ENCODE data around the gene HNRNPUL1. TPM values are rescaled to one million over a fixed set of nuclear protein-coding genes. Genes with fewer than 3 reads are reported as not detected.

The HNRNPUL1 gene
- total and polyA plus RNA-seq, 2 donors (not counting 3 experiments of a cell fraction or from before 2014, with no cell fraction given), result 83.2 to 261 TPM

DNA sequence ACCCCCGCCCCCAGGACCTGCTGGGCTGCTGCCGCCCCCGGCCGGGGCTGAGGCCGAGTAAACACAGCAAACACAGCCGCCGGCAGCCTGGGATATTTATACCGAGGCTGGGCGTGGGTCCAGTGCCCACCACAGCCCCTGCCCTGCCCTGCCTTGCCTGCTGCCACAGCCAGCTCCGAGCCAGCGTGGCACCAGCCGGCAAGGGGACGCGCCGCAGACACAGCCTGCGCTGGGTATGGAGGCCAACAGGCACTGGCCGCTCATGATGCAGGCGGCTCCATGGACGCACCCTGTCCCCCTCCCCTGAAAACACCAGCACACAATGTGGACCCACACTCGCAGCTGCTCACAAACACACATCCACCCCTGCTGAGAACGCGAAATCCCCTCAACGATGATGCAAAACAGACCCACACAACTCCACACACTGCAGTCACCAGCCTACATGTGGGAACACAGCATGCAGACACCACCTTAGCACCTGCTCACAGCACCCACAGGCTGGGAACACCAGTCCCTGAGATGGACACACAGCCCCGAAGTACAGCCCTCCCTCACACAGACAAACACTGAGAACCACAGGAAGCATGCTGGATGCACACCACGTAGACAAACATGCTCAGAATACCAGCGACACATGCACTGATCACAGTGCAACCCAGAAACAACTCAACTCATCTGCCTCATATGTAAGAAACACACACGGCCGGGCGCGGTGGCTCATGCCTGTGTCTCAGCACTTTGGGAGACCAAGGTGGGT is 62.0 kb downstream of the HNRNPUL1 start:
- no peaks in the 10 kb centered on the region for H3K27me3 ChIP-seq (ENCODE audit: control insufficient read depth in 2 of 2, insufficient read depth in 2 of 2, low read length in 2 of 2)
- peak overlapping the region in 1 of 3 experiments; percentile 12 for H3K4me3 ChIP-seq (replicated peaks in 1 of 3; ENCODE audit: insufficient read depth in 1 of 3, low read depth in 1 of 3, low read length in 3 of 3)
- peak overlapping the region; percentile 100 for H3K27ac ChIP-seq (ENCODE audit: insufficient read depth, low read depth, low read length)
- DNase-seq (ENCODE audit: low read depth, low spot score), result peak; percentile 87
- H3K9me3 ChIP-seq (replicated peaks; ENCODE audit: control insufficient read depth, insufficient read depth, low read length), result no peaks in the 10 kb centered on the region
- no peaks in the 10 kb centered on the region for H3K9me1 ChIP-seq (replicated peaks; ENCODE audit: control insufficient read depth, extremely low read depth, insufficient read depth, low read length)
- FAIRE-seq, result peak; percentile 72
- ChIA-PET POLR2A (no interaction called here), CTCF (interaction anchor here (1.7 to 3.9 kb wide), 3 partner anchors 16 to 106 kb away, joined by 4 to 40 read pairs (median 5); partner anchors contain the start of genes CCDC97 and TGFB1)
- H3K79me2 ChIP-seq (ENCODE audit: control insufficient read depth, insufficient read depth, low read length), result peaks cover 9% of the 10 kb centered on the region
- TF ChIP-seq, protein P1, sequence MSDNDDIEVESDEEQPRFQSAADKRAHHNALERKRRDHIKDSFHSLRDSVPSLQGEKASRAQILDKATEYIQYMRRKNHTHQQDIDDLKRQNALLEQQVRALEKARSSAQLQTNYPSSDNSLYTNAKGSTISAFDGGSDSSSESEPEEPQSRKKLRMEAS (IDR thresholded peaks at IDR 0.05; ENCODE audit: insufficient read depth, insufficient read length), result no peak
- TF ChIP-seq POLR2A (IDR thresholded peaks at IDR 0.05; ENCODE audit: low read depth, low read length), result no peak
- no peak for TF ChIP-seq FOS (IDR thresholded peaks at IDR 0.05; ENCODE audit: borderline replicate concordance, insufficient read depth, low read length)
- H3K4me1 ChIP-seq (ENCODE audit: control insufficient read depth, extremely low read depth, insufficient read depth, low read length), result peaks cover 71% of the 10 kb centered on the region
- intact Hi-C loops (cut with micrococcal nuclease), result loop anchor here (1.0 kb wide), 1 partner anchor 153 kb away; no protein-coding TSS in a partner anchor
- peak overlapping the region; percentile 93 for H3K9ac ChIP-seq (replicated peaks; ENCODE audit: extremely low read depth, insufficient read depth, low read length)
- peaks cover 4 to 19% of the 10 kb centered on the region in 2 experiments for H3K36me3 ChIP-seq (ENCODE audit: control insufficient read depth in 2 of 2, extremely low read depth in 1 of 2, insufficient read depth in 2 of 2, low read length in 2 of 2)
- dilution Hi-C loops (cut with MboI; ENCODE audit: extremely low pct_ligation_motif_present, low sequenced_read_pairs), result no loop called here
- peak overlapping the region; percentile 4 for H3K4me2 ChIP-seq (ENCODE audit: insufficient read depth, low read length)
- no peaks in the 10 kb centered on the region for H4K20me1 ChIP-seq (replicated peaks; ENCODE audit: control insufficient read depth, extremely low read depth, insufficient read depth, low read length)
- BruUV-seq (replicated peaks), result no TSS peak
- no peak overlapping the region for H2AFZ ChIP-seq (ENCODE audit: low read depth, low read length)

DNA sequence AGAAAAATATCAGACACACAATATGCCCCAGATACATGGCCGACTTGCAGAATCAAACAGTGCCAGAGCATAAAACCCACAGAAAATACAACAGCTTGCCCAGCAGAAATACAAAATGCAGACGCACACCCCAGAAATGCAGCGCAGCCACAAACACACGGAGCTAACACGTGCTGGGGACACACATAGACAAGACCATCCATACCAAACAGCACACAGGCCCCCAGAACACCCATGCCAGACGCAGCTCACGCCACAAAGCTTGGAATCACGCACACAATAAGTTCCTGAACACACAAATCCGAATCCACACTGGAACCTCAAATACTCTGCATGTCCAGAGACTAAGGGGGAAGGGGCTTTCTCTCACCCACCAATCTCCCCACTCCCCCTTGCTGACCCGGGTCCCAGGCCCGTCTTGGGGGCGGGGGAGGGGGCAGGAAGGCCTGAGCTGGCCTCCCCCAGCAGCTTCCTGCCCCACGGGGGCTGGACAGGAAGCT is 63.0 kb downstream of the HNRNPUL1 start:
- no peaks in the 10 kb centered on the region for H3K9me1 ChIP-seq (replicated peaks; ENCODE audit: control insufficient read depth, extremely low read depth, insufficient read depth, low read length)
- H3K27ac ChIP-seq (ENCODE audit: insufficient read depth, low read depth, low read length), result peak overlapping the region; percentile 100
- peaks cover 4 to 29% of the 10 kb centered on the region in 2 experiments for H3K36me3 ChIP-seq (ENCODE audit: control insufficient read depth in 2 of 2, extremely low read depth in 1 of 2, insufficient read depth in 2 of 2, low read length in 2 of 2)
- dilution Hi-C loops (cut with MboI; ENCODE audit: extremely low pct_ligation_motif_present, low sequenced_read_pairs) (no loop called here), intact Hi-C loops (cut with micrococcal nuclease) (loop anchor here (1.0 kb wide), 1 partner anchor 24 kb away; no protein-coding TSS in a partner anchor)
- FAIRE-seq, result no peak
- H3K4me3 ChIP-seq (replicated peaks in 1 of 3; ENCODE audit: insufficient read depth in 1 of 3, low read depth in 1 of 3, low read length in 3 of 3), result peak overlapping the region in 1 of 3 experiments; percentile 27
- H3K4me1 ChIP-seq (ENCODE audit: control insufficient read depth, extremely low read depth, insufficient read depth, low read length), result peaks cover 66% of the 10 kb centered on the region
- H3K9ac ChIP-seq (replicated peaks; ENCODE audit: extremely low read depth, insufficient read depth, low read length), result peak overlapping the region; percentile 65
- ChIA-PET CTCF (interaction anchor here (0.9 to 3.1 kb wide), 7 partner anchors 17 to 243 kb away, joined by 3 to 28 read pairs (median 4); partner anchors contain the start of genes CCDC97 and TGFB1), POLR2A (interaction anchor here (1.0 kb wide), 1 partner anchor 25 kb away, joined by 3 read pairs; no protein-coding TSS in a partner anchor)
- H4K20me1 ChIP-seq (replicated peaks; ENCODE audit: control insufficient read depth, extremely low read depth, insufficient read depth, low read length), result no peaks in the 10 kb centered on the region
- DNase-seq (ENCODE audit: low read depth, low spot score), result no peak
- TF ChIP-seq JUN (IDR thresholded peaks at IDR 0.05; ENCODE audit: borderline replicate concordance, insufficient read depth, insufficient read length, low read depth) (no peak), GATA2 (IDR thresholded peaks at IDR 0.05; ENCODE audit: insufficient read depth, insufficient read length, low read depth, low read length) (no peak)
- TF ChIP-seq, protein P1 (IDR thresholded peaks at IDR 0.05; ENCODE audit: insufficient read depth, insufficient read length), result peak; percentile 5
- no peaks in the 10 kb centered on the region for H3K9me3 ChIP-seq (replicated peaks; ENCODE audit: control insufficient read depth, insufficient read depth, low read length)
- H3K27me3 ChIP-seq (ENCODE audit: control insufficient read depth in 2 of 2, insufficient read depth in 2 of 2, low read length in 2 of 2), result no peaks in the 10 kb centered on the region
- H3K79me2 ChIP-seq (ENCODE audit: control insufficient read depth, insufficient read depth, low read length), result peaks cover 10% of the 10 kb centered on the region
- BruUV-seq (replicated peaks), result no TSS peak
- H2AFZ ChIP-seq (ENCODE audit: low read depth, low read length), result no peak overlapping the region
- peak overlapping the region; percentile 63 for H3K4me2 ChIP-seq (ENCODE audit: insufficient read depth, low read length)

Data from endothelial cell of umbilical vein (primary cell).